Panc1 (cell line): ENCODE measurements around the gene RRAS2.

ENCODE experiments used
- POLR2AphosphoS5 ChIP-seq: IDR thresholded peaks from 2 replicates; pipeline ENCODE4 v1.6.1; 2012; ENCODE audit warnings: mild to moderate bottlenecking, low read depth, low read length, moderate library complexity
- REST ChIP-seq, 2 experiments: IDR thresholded peaks; 2 replicates each; pipeline ENCODE4 v1.6.1; 2011 to 2012; ENCODE audit warnings: low read depth in 2 of 2, control low read depth in 1 of 2, low read length in 1 of 2, mild to moderate bottlenecking in 1 of 2, moderate library complexity in 1 of 2; ENCODE audit not compliant: insufficient read depth in 1 of 2
- SIN3A ChIP-seq: IDR thresholded peaks from 2 replicates; pipeline ENCODE4 v1.6.1; 2012; ENCODE audit warnings: low read depth, mild to moderate bottlenecking, low read length, moderate library complexity, borderline replicate concordance; ENCODE audit not compliant: insufficient read depth
- TF ChIP-seq, protein P1 (sequence below): fragments of 450-650 bp; IDR thresholded peaks from 2 replicates; pipeline ENCODE4 v1.5.1; 2017; ENCODE audit warnings: mild to moderate bottlenecking

DNA sequence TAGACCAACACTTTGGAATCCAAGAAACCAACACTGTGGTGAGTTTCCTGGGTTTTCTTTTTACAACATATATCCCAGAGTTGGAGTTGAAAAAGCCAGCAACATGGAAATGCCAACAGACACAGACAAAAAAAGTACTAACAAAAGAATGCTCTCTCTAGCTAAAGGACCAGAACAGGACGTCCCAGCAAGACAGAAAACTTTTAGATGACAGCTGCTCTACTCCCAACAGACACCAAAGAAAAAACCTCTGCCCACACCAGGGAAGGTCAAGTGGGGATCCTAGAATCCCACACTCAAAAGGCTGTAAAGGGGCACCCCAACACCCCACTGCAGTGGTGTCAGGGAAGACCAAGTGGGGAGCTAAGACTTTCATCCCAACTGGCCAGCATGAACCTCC is 23.3 kb downstream of the RRAS2 start:
- TF ChIP-seq, protein P1, sequence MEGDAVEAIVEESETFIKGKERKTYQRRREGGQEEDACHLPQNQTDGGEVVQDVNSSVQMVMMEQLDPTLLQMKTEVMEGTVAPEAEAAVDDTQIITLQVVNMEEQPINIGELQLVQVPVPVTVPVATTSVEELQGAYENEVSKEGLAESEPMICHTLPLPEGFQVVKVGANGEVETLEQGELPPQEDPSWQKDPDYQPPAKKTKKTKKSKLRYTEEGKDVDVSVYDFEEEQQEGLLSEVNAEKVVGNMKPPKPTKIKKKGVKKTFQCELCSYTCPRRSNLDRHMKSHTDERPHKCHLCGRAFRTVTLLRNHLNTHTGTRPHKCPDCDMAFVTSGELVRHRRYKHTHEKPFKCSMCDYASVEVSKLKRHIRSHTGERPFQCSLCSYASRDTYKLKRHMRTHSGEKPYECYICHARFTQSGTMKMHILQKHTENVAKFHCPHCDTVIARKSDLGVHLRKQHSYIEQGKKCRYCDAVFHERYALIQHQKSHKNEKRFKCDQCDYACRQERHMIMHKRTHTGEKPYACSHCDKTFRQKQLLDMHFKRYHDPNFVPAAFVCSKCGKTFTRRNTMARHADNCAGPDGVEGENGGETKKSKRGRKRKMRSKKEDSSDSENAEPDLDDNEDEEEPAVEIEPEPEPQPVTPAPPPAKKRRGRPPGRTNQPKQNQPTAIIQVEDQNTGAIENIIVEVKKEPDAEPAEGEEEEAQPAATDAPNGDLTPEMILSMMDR = no peak
- TF ChIP-seq POLR2AphosphoS5 = no peak
- TF ChIP-seq SIN3A = no peak
- TF ChIP-seq REST (IDR thresholded peaks at IDR 0.05; ENCODE audit: insufficient read depth in 1 of 2, low read depth in 2 of 2, low read length in 1 of 2) = no peak
